ENCODE data around the gene NPTN.

DNA sequence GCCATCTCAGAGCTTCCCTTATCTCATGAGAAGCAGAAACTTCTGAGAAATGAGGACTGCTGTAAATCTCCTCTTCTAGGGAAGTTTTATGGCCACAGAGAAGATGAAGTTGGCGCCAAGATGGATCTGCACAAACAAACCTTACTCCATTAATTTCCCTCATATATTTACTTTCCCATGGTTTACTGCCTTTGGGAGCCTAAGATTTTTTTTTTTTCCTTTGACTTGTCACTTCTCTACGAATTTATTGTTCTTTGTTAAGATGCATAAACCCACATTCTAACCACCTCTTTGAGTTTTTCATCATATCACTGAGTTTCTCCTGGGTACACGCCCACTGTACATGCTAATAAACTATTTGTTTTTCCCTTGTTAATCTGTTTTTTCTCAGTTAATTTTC is 21.5 kb upstream of the NPTN start:
- TF ChIP-seq POLR2AphosphoS5 (IDR thresholded peaks at IDR 0.05; ENCODE audit: low read depth, low read length) (no peak), POLR2A (IDR thresholded peaks at IDR 0.05; ENCODE audit: borderline replicate concordance, extremely low read depth, insufficient read depth, insufficient read length) (no peak), EZH2phosphoT487 (IDR thresholded peaks at IDR 0.05; ENCODE audit: borderline replicate concordance) (no peak), RAD21 (IDR thresholded peaks at IDR 0.05; ENCODE audit: low read depth) (no peak), JUND (IDR thresholded peaks at IDR 0.05) (no peak), YY1 (IDR thresholded peaks at IDR 0.05; ENCODE audit: extremely low read depth, insufficient replicate concordance, low read depth, low read length) (no peak)
- TF ChIP-seq, protein P1, sequence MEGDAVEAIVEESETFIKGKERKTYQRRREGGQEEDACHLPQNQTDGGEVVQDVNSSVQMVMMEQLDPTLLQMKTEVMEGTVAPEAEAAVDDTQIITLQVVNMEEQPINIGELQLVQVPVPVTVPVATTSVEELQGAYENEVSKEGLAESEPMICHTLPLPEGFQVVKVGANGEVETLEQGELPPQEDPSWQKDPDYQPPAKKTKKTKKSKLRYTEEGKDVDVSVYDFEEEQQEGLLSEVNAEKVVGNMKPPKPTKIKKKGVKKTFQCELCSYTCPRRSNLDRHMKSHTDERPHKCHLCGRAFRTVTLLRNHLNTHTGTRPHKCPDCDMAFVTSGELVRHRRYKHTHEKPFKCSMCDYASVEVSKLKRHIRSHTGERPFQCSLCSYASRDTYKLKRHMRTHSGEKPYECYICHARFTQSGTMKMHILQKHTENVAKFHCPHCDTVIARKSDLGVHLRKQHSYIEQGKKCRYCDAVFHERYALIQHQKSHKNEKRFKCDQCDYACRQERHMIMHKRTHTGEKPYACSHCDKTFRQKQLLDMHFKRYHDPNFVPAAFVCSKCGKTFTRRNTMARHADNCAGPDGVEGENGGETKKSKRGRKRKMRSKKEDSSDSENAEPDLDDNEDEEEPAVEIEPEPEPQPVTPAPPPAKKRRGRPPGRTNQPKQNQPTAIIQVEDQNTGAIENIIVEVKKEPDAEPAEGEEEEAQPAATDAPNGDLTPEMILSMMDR (IDR thresholded peaks at IDR 0.05 in 2 of 3, conservative IDR thresholded peaks at IDR 0.05 in 1 of 3; ENCODE audit: borderline replicate concordance in 1 of 3, insufficient read depth in 1 of 3, low read depth in 2 of 3, low read length in 2 of 3): no peak
- TF ChIP-seq, protein P2, sequence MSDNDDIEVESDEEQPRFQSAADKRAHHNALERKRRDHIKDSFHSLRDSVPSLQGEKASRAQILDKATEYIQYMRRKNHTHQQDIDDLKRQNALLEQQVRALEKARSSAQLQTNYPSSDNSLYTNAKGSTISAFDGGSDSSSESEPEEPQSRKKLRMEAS (IDR thresholded peaks at IDR 0.05): no peak
- TF ChIP-seq, protein P3, sequence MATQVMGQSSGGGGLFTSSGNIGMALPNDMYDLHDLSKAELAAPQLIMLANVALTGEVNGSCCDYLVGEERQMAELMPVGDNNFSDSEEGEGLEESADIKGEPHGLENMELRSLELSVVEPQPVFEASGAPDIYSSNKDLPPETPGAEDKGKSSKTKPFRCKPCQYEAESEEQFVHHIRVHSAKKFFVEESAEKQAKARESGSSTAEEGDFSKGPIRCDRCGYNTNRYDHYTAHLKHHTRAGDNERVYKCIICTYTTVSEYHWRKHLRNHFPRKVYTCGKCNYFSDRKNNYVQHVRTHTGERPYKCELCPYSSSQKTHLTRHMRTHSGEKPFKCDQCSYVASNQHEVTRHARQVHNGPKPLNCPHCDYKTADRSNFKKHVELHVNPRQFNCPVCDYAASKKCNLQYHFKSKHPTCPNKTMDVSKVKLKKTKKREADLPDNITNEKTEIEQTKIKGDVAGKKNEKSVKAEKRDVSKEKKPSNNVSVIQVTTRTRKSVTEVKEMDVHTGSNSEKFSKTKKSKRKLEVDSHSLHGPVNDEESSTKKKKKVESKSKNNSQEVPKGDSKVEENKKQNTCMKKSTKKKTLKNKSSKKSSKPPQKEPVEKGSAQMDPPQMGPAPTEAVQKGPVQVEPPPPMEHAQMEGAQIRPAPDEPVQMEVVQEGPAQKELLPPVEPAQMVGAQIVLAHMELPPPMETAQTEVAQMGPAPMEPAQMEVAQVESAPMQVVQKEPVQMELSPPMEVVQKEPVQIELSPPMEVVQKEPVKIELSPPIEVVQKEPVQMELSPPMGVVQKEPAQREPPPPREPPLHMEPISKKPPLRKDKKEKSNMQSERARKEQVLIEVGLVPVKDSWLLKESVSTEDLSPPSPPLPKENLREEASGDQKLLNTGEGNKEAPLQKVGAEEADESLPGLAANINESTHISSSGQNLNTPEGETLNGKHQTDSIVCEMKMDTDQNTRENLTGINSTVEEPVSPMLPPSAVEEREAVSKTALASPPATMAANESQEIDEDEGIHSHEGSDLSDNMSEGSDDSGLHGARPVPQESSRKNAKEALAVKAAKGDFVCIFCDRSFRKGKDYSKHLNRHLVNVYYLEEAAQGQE (IDR thresholded peaks at IDR 0.05; ENCODE audit: low read depth): no peak

Measured in HCT116 (cell line).